Tibial artery (tissue), 4 donors: ENCODE measurements around the gene CSF3R.

Experiments
- DNase-seq, 2 donors: peaks; one replicate each; pipeline ENCODE4 v3.0.0-alpha.2; 2019
- H3K27ac ChIP-seq, 2 donors: fragments of 200-600 bp; sonication (generic) in 1 of 2; 1 replicate in 1 of 2; 2 replicates in 1 of 2; pipeline ENCODE4 v1.5.1; 2018 to 2019; ENCODE audit warnings: mild to moderate bottlenecking in 1 of 2
- H3K27me3 ChIP-seq, 2 donors: fragments of 200-600 bp; sonication (generic) in 1 of 2; one replicate each; pipeline versions ENCODE4 v1.5.1 to v1.6.0; 2016 to 2019
- H3K36me3 ChIP-seq, 3 donors: fragments of 200-600 bp; sonication (generic) in 2 of 3; one replicate each; pipeline ENCODE4 v1.5.1; 2016 to 2019; ENCODE audit warnings: mild to moderate bottlenecking in 2 of 3
- H3K4me1 ChIP-seq, 4 donors: fragments of 200-600 bp; sonication (generic) in 2 of 4; 1 replicate in 3 of 4; 2 replicates in 1 of 4; pipeline ENCODE4 v1.5.1; 2016 to 2019
- H3K4me3 ChIP-seq, 2 donors: fragments of 200-600 bp; sonication (generic) in 1 of 2; 1 replicate in 1 of 2; 2 replicates in 1 of 2; pipeline ENCODE4 v1.5.1; 2018 to 2019; ENCODE audit warnings: mild to moderate bottlenecking in 2 of 2
- H3K9me3 ChIP-seq, 3 donors: fragments of 200-600 bp; sonication (generic) in 1 of 3; one replicate each; pipeline ENCODE4 v1.5.1; 2016 to 2019
- intact Hi-C: fragments of 100-400 bp; cut with DNase I; formaldehyde crosslinking; loops from one replicate; pipeline ENCODE4 v1.15.0; 2023; ENCODE audit warnings: low total_unique reads
- TF ChIP-seq, protein P1 (sequence below), 2 experiments: fragments of 200-600 bp in 1 of 2; fragments of 450-650 bp in 1 of 2; IDR thresholded peaks; one replicate each; pipeline ENCODE4 v1.5.1; 2017 to 2019; ENCODE audit warnings: antibody characterized with exemption in 2 of 2, mild to moderate bottlenecking in 1 of 2, moderate library complexity in 1 of 2

CSF3R gene

DNA sequence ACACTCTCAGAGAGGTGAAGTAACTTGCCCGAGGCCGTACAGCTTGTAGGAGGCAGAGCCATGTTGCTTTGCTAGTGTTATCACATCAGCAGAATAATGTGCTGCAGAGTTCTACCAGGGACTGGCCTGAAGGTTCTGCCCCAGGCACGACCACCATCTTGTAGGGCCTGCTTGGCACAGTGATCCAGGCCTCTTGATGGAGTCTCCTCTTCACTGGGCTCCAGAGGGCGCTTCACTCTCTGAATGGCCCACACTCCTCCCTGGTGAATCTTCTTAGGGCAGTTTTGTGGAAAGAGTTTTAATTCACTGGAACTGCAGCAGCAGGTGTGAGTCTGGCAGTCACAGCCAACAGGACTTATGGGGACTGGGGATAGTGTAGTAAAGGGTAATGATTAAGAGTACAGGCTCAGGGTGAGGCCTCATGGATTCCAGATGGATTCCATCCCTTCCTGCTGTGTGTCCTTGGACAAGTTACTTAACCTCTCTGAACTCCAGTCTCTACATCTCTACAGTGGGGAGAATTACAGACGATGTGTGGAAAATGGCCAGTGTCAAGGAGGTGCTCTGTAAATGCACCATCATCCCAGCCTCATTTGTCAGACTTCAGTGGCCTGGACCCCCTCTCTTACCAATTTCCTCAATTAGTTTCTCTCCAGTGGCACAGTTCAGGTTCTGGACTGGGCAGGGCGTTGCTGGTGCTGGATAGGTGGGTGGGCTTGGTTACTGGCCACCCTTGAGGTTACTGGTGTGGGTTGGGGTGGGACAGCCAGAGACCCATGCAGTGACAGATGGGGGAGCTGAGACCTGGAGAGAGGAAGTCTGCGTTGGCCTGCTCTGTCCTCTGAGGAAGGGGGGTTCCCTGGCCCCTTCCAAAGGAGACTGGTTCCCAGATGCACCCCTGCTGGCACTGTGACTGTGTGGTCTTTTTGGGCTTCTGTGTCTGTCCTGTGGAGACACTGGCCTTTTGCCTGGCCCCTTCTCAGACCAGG, 45.9 kb upstream of the CSF3R start:
- Histone ChIP-seq H3K36me3 (no peaks in the 10 kb centered on the region), H3K4me1 (no peaks in the 10 kb centered on the region), H3K9me3 (peaks cover 0 to 7% (median 4%) of the 10 kb centered on the region in 3 donors), H3K4me3 (no peak overlapping the region), H3K27me3 (peaks cover 0 to 28% of the 10 kb centered on the region in 2 donors), H3K27ac (no peak overlapping the region)
- DNase-seq = no peak
- intact Hi-C loops = no loop called here
- TF ChIP-seq, protein P1, sequence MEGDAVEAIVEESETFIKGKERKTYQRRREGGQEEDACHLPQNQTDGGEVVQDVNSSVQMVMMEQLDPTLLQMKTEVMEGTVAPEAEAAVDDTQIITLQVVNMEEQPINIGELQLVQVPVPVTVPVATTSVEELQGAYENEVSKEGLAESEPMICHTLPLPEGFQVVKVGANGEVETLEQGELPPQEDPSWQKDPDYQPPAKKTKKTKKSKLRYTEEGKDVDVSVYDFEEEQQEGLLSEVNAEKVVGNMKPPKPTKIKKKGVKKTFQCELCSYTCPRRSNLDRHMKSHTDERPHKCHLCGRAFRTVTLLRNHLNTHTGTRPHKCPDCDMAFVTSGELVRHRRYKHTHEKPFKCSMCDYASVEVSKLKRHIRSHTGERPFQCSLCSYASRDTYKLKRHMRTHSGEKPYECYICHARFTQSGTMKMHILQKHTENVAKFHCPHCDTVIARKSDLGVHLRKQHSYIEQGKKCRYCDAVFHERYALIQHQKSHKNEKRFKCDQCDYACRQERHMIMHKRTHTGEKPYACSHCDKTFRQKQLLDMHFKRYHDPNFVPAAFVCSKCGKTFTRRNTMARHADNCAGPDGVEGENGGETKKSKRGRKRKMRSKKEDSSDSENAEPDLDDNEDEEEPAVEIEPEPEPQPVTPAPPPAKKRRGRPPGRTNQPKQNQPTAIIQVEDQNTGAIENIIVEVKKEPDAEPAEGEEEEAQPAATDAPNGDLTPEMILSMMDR (IDR thresholded peaks at IDR 0.05) = no peak

DNA sequence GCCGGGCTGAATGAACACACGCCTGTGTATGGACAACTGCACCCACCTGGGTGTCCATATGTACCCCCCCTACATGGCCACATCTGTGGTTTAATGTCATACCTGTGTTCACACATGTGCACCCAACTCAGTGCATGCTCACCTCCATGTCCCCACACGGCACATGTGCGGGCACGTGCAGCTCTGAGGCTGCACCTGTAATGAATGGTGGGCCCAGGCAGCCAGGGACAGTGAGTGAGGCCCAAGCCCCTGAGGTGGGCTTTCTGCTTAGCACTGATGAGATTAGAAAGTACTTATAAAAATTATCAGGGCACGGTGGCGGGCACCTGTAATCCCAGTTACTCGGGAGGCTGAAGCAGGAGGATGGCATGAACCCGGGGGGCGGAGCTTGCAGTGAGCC, 42.5 kb upstream of the CSF3R start:
- Histone ChIP-seq H3K9me3 (no peaks in the 10 kb centered on the region), H3K36me3 (no peaks in the 10 kb centered on the region), H3K4me3 (no peak overlapping the region), H3K4me1 (no peaks in the 10 kb centered on the region), H3K27me3 (peaks cover 0 to 29% of the 10 kb centered on the region in 2 donors), H3K27ac (no peak overlapping the region)
- TF ChIP-seq, protein P1 (IDR thresholded peaks at IDR 0.05) = no peak
- DNase-seq = no peak
- intact Hi-C loops = no loop called here

DNA sequence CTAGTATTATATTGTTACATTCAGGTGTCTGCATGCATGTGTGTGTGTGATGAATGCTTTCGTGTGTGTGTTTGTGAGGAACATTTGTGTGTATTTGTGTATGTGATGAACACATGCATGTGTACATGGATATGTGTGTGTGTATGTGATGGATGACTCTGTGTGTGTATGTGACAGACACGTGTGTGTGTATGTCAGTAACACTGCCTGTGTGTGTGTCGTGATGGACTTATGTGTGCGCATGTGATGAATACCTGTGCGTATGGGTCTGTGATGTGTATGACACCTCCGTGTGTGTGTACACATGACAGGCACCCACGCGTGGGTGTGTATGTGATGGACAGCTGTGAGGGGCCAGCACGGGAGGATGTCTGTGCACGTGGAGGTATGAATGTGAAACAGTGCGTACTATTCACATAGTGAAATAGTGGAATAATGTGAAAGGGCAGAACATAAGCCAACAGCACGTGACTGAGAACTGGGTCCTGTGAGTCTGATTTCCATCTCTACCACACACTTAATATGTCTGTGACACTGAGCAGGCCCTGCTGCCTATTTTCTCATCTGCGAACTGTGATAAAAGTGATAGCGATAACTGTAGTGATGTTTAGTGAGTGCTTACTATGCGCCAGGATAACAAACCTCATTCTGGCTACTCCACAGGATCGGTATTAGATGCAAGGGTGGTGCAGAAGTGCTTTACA, 41.8 kb upstream of the CSF3R start:
- H3K27me3 ChIP-seq = peaks cover 0 to 24% of the 10 kb centered on the region in 2 donors
- no peak for DNase-seq
- no peaks in the 10 kb centered on the region for H3K9me3 ChIP-seq
- no peaks in the 10 kb centered on the region for H3K36me3 ChIP-seq
- H3K27ac ChIP-seq = no peak overlapping the region
- intact Hi-C loops = no loop called here
- TF ChIP-seq, protein P1 (IDR thresholded peaks at IDR 0.05) = no peak
- H3K4me1 ChIP-seq = no peaks in the 10 kb centered on the region
- no peak overlapping the region for H3K4me3 ChIP-seq

GRCh38 chr1:36523850-36524249, 41.1 kb upstream of the CSF3R start:
- Histone ChIP-seq H3K27ac (no peak overlapping the region), H3K36me3 (no peaks in the 10 kb centered on the region), H3K4me3 (no peak overlapping the region), H3K27me3 (peaks cover 0 to 17% of the 10 kb centered on the region in 2 donors), H3K4me1 (no peaks in the 10 kb centered on the region), H3K9me3 (no peaks in the 10 kb centered on the region)
- TF ChIP-seq, protein P1 (IDR thresholded peaks at IDR 0.05) = no peak
- intact Hi-C loops = no loop called here
- no peak for DNase-seq

- intact Hi-C loops = no loop called here
- no peak overlapping the region for H3K4me3 ChIP-seq
- DNase-seq = no peak
- H3K27me3 ChIP-seq = peaks cover 0 to 13% of the 10 kb centered on the region in 2 donors
- H3K9me3 ChIP-seq = no peaks in the 10 kb centered on the region
- TF ChIP-seq, protein P1 (IDR thresholded peaks at IDR 0.05) = no peak
- H3K27ac ChIP-seq = no peak overlapping the region
- H3K36me3 ChIP-seq = no peaks in the 10 kb centered on the region
- H3K4me1 ChIP-seq = no peaks in the 10 kb centered on the region
These were observed 40.5 kb upstream of the CSF3R start for GRCh38 chr1:36523230-36523495.
